LoVo (cell line): ENCODE results near the gene LST1.
"Not testable (repeated sequence)": the region's sequence is repeated elsewhere in the genome, so short reads cannot be mapped to it uniquely, and the experiment has no call there.

Source experiments
- DNase-seq: peaks from one replicate; pipeline ENCODE4 v3.0.0-alpha.2; 2016; ENCODE audit warnings: low spot score

LST1 gene

DNA sequence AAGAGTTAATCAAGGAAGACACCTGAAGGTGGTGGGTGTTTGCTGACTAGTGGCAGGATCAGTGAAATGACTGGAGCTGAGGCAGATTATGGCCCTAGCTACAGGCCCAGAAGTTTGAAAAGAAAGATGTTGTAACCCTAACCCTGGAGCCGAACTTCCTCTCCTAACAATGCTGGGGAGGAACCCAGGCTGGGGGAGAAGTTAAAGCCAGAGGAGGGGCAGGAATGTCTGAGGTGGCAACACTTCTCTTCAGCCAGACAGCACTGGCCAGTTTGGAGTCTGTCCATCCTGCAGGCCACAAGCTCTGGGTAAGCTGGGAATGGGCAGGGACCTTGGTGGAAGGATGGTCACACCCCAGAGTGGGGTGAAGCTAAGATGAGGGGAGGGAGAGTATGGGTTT is at the start of gene LST1:
Gene LST1 (plus strand): TSS at position 270 of the 400 bp plus-strand sequence. CDS start 1,023 bp downstream, outside the sequence.
- DNase-seq, result no peak

DNA sequence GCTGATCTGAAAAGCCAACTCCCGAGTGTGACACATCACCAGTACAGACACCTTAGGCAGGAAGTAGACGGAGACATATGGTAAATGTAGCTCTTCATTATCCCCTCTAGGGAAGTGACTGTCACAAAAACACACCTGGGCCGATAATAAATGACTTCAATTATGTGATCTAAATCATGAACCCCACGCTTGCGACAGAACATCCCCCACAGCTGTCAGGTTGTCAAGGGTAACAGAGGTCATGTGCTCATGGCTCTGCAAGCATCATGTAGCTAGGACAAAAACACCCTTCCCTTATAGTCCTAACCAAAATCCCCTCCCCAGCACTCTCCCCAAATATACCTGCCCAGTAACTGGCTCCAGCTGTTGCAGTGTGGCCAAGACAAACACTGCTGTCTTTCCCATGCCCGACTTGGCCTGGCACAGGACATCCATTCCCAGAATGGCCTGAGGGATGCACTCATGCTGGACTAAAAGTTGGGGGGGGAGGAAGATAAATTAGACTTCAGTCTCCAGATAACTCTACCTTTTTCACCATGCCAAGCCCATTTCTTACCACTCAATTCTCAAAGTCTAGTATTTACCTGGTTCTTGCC is 47.2 kb upstream of the LST1 start:
- DNase-seq, result no peak

DNA sequence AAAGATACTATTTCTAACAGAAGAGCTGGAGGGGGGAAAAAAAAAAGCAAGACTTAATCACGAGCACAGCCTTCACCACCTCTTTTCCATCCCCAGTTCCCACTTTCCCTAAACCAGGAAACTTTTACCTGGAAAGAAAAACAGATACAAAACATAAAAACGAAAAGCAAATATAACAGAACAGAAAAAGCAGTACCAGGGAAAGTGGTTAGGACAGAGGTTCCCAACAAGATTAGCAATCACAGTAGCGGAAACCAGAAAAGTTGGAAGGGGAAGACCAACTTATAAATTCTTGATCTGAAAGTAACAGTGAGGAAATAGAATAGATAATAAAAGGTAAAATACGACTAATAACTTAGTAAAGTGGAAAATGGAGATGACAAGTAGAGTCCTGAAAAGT is 45.4 kb upstream of the LST1 start:
- DNase-seq, result no peak

DNA sequence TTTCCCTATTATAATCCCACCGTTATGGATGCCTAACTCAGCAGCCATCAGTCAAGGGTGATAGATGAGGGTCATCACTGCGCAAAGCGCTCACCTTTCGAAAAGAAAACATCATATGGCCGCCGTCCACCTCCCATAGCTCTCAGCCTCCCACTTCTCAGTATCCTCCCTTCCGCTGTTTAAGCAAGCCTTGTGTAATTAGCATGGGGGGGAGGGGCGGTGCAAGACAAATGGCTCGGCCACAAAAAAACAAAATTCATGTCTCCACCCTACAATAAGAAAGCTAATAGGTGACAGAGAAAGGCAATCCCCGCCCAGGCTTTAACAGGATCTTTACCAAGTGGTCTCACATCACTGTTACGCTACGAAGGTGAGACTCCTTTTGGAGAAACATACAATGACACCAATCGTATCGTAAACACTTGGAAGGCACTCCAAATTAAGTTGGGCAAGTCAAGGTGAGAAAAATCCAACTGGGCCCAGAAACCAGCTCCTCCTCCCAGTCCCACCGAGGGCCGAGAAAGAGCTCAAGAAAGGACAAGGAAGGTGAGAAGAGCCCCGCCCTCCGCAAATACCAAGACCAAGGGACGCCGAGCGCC is 44.9 kb upstream of the LST1 start:
- DNase-seq, result peak; percentile 50

DNA sequence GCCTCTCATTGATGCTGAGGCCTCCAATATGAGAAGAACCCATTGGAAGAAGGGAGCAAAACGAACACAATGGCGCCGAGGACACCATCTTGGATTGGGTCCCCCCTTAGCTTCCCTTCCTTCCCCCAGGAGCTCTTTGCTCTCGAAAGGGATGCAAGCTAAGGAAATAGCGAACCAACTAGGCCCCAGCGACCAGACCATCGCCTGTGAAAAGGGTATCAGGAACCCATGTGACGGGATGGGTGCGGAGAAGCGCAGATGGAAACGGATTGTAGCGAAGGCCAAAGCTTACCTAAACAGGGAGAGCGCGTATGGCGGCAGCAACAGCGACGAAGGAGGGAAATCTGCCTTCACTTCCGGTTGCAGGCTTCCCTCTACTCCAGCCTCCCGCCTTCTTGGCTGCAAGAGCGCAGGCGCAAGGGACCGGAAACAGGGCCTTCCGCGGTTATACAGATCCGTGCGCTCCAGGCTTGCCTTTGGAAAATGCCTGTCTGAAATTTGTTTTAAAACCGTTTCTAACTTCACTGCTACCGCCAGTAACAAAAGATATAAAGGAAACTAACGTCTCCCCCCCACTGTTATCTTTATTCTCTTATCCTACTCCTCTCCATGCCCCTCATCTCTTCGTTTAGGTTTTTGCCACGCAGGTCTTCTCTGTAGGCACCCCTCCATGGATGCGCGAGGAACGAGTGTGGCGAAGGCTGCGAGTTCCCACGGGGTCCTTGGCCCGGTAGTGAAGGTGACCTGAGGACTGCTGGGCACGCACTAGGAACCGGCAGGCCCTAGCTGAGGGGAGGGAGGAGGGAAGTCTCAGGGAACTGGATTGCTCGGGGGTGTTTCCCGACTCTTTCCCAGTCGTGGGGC is 44.2 kb upstream of the LST1 start, which contains the start of gene DDX39B:
Gene DDX39B (minus strand): TSS at position 346 of the 864 bp plus-strand sequence. CDS start 1,471 bp downstream, outside the sequence.
- peak; percentile 97 for DNase-seq

DNA sequence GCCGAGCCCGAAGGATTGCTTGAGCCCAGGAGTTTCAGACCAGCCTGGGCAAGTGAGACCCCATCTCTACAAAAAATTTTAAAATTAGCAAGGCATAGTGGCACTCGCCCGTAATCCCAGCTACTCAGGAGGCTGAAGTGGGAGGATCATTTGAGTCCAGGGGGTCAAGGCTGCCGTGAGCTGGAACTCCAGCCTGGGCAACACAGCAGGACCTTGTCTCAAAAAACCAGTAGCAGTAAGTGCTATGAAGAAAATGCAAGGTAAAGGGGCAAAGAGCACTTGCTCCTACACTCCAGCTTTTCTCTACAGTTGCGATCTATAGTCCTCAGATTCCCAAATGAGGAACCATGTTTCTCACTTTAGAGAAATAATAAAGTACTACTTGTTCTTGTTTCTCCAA is 42.4 kb upstream of the LST1 start:
- no peak for DNase-seq

DNA sequence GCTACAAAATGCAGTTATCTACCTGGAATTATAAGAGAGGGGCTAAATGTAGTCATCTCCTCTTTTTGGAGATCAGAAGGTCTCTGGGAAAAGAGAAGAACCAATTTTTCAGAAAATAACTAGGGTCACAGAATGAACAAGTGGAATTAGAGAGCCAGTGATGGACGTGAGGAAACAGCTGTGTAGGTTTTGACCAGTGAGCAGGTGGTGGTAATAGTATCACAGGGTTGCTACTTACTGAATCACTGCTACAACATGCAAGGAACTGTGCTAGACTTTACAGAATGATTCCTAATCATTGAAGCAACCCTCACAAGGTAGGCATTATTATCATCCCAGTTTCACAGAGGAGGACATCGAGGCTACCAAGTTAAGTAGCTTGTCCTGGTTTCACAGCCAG is 41.4 kb upstream of the LST1 start:
- no peak for DNase-seq

DNA sequence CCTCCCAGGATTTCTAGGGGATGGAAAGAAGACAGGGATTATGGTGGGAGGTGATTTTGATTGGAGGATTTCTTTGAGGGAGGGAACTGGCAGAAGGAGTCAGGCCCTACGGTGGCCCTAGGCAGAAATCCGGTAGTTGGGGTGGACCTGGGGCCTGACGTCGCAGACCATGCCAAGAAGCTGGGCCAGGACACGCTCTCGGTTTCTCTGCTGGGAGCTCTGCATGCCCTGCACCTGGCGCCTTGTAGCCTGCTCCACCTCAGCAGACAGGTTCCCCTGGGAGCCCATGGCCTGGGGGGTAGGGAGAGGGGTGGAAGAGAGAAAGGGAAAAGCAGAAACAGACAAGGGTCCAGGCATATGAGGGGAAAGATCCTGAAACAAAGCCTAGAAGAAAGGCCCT is 40.8 kb upstream of the LST1 start:
- DNase-seq, result no peak

DNA sequence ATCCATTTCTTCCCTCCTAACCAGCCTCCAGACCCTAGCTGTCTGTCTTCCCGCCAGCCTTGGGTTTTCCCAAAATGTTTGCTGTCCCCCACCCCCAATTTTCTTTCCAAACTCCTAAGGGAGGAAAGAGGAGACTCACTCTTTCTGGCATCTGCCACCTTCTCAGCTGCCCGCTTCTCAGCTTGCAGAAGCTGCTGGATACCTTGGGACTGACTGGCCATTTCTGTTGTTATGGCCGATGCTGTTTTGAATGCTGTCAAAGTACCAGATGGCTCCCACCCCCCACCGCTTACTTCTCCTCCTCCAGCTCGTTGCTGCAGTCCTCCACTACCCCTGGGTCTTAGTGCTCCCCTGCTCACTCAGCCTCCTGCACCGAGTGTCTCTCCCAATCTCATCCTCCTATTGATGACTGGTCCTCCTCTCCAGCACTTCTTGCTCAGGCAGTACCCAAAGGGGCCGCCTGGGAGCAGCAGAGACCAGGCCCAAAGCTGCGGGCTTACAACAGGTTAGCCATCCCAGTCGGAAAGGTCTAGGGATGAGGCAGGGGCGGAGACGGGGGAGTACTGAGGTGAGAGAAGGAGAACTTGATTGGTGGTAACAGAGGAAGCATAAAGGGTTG is 39.6 kb upstream of the LST1 start, which contains the start of gene ATP6V1G2:
Gene ATP6V1G2 (minus strand): TSS at position 270 of the 619 bp plus-strand sequence. CDS start 49 bp downstream, at position 221.
- DNase-seq, result peak; percentile 92

DNA sequence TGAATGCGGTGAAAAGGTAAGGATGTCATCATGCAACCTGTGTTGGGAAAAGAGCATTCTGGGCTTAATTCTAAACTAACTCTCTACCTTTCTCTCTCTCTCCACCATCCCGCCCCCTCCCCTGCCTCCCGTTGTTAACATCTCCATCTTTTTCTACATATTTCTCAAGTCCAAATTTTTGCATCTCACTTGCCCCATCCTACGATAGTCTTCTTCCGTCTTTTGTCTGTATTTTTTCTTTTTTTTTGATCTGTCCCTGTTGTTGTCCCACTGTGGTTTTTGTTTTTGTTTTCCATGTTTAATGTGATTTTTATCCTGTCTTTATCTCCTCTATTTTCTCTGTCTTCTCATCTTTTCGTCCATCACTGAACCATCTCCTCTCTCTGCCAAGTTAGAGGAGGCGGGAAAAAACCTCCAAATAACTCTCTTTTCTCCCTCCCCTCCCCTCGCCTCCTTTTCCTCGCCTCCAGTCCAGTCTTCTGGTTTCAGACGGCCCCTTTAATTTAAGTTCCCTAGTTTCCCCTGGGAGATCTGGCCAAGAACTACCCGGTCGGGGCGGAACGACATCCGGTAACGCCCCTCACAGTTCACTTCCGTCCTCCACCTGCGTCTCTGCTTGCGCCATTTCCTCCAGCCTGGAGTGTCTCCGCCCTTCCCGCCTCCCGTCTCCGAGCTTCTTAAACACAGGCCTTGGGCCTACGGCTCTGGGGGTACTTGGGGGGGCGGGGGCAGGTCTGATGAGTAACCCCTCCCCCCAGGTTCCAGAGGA is 38.9 kb upstream of the LST1 start, which contains the start of gene NFKBIL1:
Gene NFKBIL1 (plus strand): TSS at position 651 of the 769 bp plus-strand sequence. CDS start 87 bp downstream, at position 738.
- peak; percentile 96 for DNase-seq

DNA sequence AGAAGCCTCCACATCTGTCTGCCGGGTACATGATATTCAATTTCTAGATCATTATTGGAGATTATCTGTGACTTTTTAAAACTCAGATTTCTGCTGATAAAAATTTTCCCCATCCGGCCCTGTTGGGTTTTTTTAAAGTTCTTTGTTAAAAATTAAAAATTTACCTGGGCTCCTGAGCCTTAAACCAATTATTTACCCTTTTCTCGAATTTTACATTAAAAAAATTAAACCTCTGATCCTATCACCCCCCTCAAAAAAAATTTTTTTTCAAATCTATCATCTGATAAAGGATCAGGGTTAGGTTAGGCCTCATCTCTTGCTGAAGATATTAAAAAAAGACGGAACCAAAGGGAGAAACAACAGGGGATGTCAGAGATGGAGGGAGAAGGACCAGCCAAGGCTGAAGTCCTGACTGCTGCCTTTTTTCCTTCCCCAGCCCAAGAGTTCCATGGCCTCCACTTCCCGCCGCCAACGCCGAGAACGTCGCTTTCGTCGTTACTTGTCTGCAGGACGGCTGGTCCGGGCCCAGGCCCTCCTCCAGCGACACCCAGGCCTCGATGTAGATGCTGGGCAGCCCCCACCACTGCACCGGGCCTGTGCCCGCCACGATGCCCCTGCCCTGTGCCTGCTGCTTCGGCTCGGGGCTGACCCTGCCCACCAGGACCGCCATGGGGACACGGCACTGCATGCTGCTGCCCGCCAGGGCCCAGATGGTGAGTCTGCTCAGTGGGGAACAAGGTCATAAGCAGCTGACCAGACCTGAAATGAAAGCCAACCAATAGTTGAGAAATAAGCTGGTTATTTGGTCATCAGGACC is 38.1 kb upstream of the LST1 start:
- no peak for DNase-seq

DNA sequence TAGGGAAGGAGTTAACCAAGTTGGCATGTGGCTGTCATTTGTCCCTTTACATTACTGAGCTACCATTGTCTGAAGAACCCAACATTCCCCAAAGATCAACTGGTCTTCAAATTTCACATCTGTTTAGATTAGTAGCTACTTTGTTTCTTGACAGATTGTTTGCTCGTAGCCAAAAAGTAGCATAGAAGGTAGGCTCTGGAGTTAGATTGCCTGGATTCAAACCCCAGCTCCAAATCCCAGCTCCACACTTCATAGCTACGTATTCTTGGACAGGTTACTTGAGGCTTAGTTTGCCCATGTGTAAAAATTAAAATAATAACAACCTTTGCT is 37.6 kb upstream of the LST1 start:
- DNase-seq, result no peak

DNA sequence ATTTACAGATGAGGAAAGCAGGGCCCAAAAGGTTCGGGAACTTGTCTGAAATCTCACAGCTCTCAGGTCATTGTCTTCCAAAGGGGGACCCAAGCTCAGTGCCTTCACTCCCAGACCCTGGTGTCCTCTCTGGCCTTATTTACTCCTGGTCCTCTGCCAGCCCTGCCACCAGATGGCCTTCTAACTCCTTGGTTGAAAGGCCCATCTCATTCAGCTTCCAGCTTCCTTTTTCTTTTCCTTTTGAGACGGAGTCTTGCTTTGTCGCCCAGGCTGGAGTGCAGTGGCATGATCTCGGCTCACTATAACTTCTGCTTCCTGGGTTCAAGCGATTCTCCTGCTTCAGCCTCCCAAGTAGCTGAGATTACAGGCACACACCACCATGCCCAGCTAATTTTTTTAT is 34.7 kb upstream of the LST1 start:
- DNase-seq, result not testable (repeated sequence)

DNA sequence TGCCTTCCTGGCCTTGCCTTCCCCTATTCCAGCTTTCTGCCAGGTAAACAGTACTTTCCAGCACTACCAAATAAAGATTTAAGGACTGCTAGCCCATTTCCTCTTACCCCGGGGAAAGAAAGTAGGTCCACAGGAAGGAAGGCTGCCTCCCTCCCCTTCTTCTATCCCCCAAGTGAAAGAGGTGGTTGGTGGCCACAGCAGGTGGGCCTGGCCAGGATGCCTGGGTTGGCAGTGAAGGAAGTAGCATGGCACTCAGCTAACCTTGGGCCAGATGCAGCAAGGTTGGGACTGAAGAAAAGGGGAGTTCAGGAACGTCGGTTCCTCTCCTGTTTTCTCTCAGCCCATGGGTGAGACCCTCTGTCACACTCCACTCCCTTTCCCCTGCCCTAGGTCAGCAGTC is 29.8 kb upstream of the LST1 start:
- no peak for DNase-seq

DNA sequence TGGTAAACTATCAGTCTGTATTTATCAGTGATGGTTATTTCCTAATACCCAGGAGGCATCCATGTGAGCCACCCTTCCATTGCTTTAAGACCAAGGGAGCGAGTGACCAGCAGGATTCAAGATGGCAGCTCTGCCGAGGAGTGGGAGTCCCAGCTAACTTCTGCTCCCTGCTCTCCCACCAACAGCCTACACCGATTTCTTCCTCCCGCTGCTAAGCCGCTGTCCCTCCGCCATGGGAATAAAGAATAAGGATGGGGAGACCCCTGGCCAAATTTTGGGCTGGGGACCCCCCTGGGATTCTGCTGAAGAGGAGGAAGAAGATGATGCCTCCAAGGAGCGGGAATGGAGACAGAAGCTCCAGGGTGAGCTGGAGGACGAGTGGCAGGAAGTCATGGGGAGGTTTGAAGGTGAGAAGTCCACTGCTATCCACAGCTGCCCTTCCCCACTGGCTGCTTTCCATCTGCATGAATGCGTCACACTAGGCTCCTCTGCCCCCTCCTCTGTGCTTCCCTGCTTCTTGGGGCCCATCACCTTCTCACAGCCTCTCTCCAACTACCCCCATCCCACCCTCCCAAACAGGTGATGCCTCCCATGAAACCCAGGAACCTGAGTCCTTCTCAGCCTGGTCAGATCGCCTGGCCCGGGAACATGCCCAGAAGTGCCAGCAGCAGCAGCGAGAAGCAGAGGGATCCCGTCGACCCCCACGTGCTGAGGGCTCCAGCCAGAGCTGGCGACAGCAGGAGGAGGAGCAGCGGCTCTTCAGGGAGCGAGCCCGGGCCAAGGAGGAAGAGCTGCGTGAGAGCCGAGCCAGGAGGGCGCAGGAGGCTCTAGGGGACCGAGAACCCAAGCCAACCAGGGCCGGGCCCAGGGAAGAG is 28.4 kb upstream of the LST1 start:
- DNase-seq, result no peak

DNA sequence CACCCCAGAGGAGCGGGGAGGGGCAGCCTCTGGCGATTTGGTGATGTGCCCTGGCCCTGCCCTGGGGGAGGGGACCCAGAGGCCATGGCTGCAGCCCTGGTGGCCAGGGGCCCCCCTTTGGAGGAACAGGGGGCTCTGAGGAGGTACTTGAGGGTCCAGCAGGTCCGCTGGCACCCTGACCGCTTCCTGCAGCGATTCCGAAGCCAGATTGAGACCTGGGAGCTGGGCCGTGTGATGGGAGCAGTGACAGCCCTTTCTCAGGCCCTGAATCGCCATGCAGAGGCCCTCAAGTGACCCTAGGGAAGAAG is 27.8 kb upstream of the LST1 start:
- DNase-seq, result no peak

DNA sequence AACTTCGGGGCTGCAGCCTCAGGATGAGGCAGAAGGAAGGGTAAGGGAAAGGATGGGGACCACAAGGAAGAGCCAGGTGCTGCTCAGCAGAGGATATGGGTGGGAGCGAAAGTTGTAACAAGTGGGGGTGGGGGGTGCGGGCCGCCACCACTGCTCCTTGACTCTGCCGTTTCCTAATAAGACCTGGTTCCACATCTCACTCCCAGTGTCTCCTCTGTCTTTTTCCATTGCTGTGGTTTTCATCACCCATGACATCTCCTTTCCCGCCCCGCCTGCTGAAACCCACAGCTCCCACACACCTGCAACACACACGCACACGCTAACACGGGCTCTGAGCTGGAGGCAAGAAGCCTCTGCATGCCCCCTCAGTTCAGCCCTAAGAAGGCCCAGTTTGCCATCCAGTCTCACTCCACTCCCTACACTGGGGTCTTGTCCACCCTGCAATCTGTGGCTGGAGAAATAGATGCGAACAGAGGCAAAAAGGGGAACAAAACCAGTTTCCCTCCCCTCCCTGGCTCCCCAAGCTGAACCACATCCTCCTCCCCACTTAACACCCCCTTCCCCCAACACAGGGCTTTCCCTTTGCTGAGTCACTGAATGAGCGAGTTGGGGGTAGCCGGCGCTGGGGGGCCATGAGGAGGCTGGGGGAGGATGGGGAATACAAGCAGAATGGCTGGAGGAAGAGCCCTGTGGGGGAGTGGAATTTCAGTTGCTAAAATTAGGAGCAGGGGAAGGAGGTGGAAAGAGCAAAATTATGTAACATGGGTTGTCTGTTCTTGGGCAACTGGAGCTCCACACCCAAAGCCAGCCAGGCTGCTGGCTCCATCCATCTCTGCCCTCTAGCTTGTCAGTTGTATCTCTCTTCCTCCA is 27.2 kb upstream of the LST1 start:
- DNase-seq, result no peak

DNA sequence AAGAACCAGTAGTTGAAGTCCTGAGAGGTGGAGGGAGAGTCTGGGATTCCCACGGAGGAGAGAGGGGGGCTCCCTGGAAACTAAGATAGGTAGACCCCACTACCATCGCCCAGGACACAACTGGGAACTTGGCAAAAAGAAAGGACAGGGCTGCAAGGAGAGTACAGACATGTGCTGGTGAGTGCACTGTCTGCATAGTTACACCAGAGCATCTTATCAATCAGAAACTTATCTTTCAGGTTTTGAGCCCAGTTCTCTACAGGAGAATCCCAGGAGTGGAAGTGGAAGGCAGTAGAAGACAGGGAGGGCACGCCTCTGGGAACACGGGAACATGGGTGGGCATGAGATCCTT is 26.5 kb upstream of the LST1 start:
- no peak for DNase-seq
